WERI-Rb-1 (cell line): ENCODE data around the gene SLC7A8.

Source experiments
- DNase-seq: peaks from one replicate; pipeline ENCODE4 v3.0.0-alpha.2; 2020
- H3K27ac ChIP-seq: fragments of 250-450 bp; sonication (Bioruptor Pico); 2 replicates; pipeline ENCODE4 v1.5.1; 2020; ENCODE audit warnings: mild to moderate bottlenecking, moderate library complexity
- H3K27me3 ChIP-seq: fragments of 250-450 bp; sonication (Bioruptor Pico); 2 replicates; pipeline ENCODE4 v1.5.1; 2021; ENCODE audit warnings: mild to moderate bottlenecking, low read depth, moderate library complexity; ENCODE audit not compliant: insufficient read depth, severe bottlenecking
- H3K36me3 ChIP-seq: fragments of 250-450 bp; sonication (Bioruptor Pico); 2 replicates; pipeline ENCODE4 v1.5.1; 2020; ENCODE audit warnings: mild to moderate bottlenecking, moderate library complexity
- H3K4me3 ChIP-seq: 2 replicates; pipeline ENCODE4 v1.5.1; 2011; ENCODE audit warnings: low read depth, mild to moderate bottlenecking, control low read depth, low read length
- H3K9me3 ChIP-seq: fragments of 250-450 bp; sonication (Bioruptor Pico); 2 replicates; pipeline ENCODE4 v1.5.1; 2021; ENCODE audit warnings: mild to moderate bottlenecking, moderate library complexity; ENCODE audit not compliant: severe bottlenecking
- TF ChIP-seq, protein P1 (sequence below): IDR thresholded peaks from 2 replicates; pipeline ENCODE4 v1.5.1; 2011; ENCODE audit warnings: low read depth, mild to moderate bottlenecking, control low read depth, inconsistent platforms, low read length

SLC7A8 gene

GRCh38 chr14:23181453-23181852, 2.0 kb downstream of the SLC7A8 start:
- TF ChIP-seq, protein P1, sequence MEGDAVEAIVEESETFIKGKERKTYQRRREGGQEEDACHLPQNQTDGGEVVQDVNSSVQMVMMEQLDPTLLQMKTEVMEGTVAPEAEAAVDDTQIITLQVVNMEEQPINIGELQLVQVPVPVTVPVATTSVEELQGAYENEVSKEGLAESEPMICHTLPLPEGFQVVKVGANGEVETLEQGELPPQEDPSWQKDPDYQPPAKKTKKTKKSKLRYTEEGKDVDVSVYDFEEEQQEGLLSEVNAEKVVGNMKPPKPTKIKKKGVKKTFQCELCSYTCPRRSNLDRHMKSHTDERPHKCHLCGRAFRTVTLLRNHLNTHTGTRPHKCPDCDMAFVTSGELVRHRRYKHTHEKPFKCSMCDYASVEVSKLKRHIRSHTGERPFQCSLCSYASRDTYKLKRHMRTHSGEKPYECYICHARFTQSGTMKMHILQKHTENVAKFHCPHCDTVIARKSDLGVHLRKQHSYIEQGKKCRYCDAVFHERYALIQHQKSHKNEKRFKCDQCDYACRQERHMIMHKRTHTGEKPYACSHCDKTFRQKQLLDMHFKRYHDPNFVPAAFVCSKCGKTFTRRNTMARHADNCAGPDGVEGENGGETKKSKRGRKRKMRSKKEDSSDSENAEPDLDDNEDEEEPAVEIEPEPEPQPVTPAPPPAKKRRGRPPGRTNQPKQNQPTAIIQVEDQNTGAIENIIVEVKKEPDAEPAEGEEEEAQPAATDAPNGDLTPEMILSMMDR, result no peak
- Histone ChIP-seq H3K4me3 (no peak overlapping the region), H3K27ac (no peak overlapping the region), H3K27me3 (peaks cover 44% of the 10 kb centered on the region), H3K9me3 (no peaks in the 10 kb centered on the region), H3K36me3 (no peaks in the 10 kb centered on the region)
- DNase-seq, result no peak

- TF ChIP-seq, protein P1, result no peak
- Histone ChIP-seq H3K4me3 (no peak overlapping the region), H3K36me3 (no peaks in the 10 kb centered on the region), H3K27me3 (peaks cover 40% of the 10 kb centered on the region), H3K27ac (no peak overlapping the region), H3K9me3 (no peaks in the 10 kb centered on the region)
- no peak for DNase-seq
These were observed 6.3 kb downstream of the SLC7A8 start for GRCh38 chr14:23177181-23177580.

GRCh38 chr14:23175823-23176222, 7.6 kb downstream of the SLC7A8 start:
- Histone ChIP-seq H3K4me3 (no peak overlapping the region), H3K36me3 (no peaks in the 10 kb centered on the region), H3K27me3 (peaks cover 43% of the 10 kb centered on the region), H3K27ac (no peak overlapping the region), H3K9me3 (no peaks in the 10 kb centered on the region)
- TF ChIP-seq, protein P1, result no peak
- no peak for DNase-seq

- no peak for DNase-seq
- TF ChIP-seq, protein P1, result no peak
- H3K9me3 ChIP-seq, result no peaks in the 10 kb centered on the region
- H3K27ac ChIP-seq, result no peak overlapping the region
- H3K27me3 ChIP-seq, result peaks cover 44% of the 10 kb centered on the region
- no peaks in the 10 kb centered on the region for H3K36me3 ChIP-seq
- no peak overlapping the region for H3K4me3 ChIP-seq
These were observed 8.9 kb downstream of the SLC7A8 start for GRCh38 chr14:23174296-23175184.

GRCh38 chr14:23173796-23174195, 9.7 kb downstream of the SLC7A8 start:
- Histone ChIP-seq H3K27me3 (peaks cover 45% of the 10 kb centered on the region), H3K4me3 (no peak overlapping the region), H3K27ac (no peak overlapping the region), H3K36me3 (no peaks in the 10 kb centered on the region), H3K9me3 (no peaks in the 10 kb centered on the region)
- TF ChIP-seq, protein P1, result no peak
- no peak for DNase-seq
